Stimulated activated naive CD4-positive, alpha-beta T cell treated with Interleukin-2 at 50 U/mL for 16 hours (primary cell): ENCODE results near the gene EFHC1.

Source experiments
- DNase-seq: peaks from one replicate; lab custom pipeline; 2025; lab: John Stamatoyannopoulos, UW

EFHC1 gene

DNA sequence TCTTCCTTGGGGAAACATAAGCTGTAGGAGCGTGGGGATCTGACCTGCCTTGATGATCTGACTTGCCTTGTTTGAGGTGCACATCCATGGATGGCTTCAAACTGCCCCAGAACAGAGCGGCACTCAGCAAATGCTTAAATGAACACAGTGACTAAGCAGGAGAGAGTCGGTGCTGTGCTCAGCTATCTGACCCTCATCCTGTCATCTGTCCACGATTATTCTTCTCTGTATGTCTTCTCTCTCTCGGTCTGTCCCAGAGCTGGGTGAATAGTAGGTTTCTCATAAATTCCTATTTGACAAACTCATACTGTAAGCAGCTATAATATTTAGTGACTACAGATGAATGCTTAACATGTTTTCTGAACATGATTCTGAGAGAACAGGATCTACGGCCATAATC is 119.5 kb downstream of the EFHC1 start:
- no peak for DNase-seq

- no peak for DNase-seq
Observed at GRCh38 chr6:52540286-52540902, 120.3 kb downstream of the EFHC1 start.

DNA sequence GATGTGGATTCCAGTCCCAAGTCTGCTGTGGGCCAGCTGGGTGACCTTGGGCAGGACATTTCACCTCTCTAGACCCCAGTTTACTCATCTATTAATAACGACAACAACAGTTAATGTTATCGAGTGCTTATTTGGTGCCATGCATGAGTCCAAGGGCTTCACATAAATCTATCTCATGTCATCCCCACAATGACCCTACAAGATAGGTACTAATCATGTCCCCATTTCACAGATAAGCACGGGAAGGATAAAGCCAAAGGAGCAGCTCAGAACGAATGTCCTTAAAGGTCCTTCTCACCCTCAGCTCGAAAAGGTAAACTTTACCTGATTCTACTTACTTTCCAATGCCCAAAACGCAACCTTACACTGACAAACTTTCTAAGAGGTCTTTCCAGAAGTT is 121.0 kb downstream of the EFHC1 start:
- DNase-seq = no peak

- no peak for DNase-seq
Observed at GRCh38 chr6:52543262-52543661, 123.1 kb downstream of the EFHC1 start.

- no peak for DNase-seq
Observed at GRCh38 chr6:52543729-52544601, 123.8 kb downstream of the EFHC1 start.

- DNase-seq = no peak
Observed at GRCh38 chr6:52544602-52545405, 124.7 kb downstream of the EFHC1 start.

- DNase-seq = no peak
Observed at GRCh38 chr6:52545406-52546119, 125.4 kb downstream of the EFHC1 start.

DNA sequence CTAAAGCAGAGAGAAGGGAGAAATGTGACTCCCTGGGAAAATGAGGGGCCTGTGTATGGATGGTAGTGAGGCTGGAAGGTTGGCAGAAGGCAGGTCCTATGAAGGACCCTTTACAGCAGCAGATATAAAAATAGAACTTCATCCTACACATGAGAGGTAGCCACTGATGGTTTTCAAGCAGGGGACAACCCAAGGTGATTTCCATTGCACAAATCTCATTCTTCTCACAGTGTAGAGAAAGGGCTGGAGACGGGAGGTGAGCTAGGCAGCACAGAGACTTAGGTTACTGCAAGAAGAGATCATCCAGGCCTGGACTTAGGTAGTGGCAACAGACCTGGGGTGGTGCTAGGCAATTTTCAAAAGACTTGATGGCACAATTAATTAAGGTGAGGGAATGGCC is 126.0 kb downstream of the EFHC1 start:
- no peak for DNase-seq

DNA sequence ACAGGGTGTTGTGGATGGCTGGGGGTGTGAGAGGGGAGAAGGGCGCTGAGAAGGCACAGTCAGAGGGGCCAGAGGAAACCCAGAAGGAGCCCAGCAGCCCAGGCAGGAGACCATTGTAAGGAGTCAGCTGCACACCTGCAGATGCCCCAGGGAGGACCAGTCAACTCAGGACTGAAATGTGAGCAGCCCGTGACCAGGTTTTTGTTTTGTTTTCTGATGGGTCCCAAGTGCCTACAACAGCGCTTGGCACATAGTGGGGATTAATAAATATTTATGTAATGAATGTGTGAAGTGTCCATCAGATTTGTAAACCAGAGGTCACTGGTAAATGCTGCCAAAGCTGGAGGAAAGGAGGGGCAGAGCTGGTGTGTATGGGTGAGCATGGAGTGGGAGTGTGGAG is 126.5 kb downstream of the EFHC1 start:
- DNase-seq = no peak

DNA sequence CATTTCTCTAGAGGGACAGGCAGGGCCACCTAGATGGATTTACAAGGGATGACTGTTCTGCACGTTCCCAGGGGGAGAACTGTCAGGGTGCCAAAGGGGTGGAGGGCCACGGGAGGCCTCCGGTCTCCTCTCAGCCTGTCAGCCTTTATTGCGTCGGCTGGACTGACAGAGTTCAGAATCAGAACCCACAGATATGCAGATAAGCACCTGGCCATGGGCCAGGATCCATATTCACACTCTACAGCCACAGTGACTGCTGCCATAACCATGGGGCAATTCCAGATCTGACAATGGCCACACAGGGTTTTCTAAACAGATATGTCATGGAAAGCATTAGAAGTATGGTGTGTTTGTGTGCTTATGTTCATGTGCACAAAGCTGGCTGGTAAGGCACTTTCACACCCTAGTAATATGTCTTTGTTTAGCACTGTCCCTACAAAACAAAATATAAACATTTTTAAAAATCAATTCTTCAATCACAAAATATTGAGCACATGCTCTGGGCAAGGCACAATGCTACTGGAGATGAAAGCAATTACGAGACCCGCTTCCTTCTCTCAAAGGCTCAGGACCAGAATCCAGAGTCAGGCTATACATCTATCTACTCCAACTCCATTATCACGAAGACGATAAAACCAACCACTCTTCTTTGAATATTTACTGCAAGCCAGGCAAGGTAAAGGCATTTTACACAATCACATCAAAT is 127.7 kb downstream of the EFHC1 start:
- DNase-seq = no peak

GRCh38 chr6:52548353-52548713 is 128.2 kb downstream of the EFHC1 start:
- no peak for DNase-seq

GRCh38 chr6:52548999-52549398 is 128.9 kb downstream of the EFHC1 start:
- no peak for DNase-seq

- DNase-seq = no peak
Observed at GRCh38 chr6:52549428-52549827, 129.3 kb downstream of the EFHC1 start.

DNA sequence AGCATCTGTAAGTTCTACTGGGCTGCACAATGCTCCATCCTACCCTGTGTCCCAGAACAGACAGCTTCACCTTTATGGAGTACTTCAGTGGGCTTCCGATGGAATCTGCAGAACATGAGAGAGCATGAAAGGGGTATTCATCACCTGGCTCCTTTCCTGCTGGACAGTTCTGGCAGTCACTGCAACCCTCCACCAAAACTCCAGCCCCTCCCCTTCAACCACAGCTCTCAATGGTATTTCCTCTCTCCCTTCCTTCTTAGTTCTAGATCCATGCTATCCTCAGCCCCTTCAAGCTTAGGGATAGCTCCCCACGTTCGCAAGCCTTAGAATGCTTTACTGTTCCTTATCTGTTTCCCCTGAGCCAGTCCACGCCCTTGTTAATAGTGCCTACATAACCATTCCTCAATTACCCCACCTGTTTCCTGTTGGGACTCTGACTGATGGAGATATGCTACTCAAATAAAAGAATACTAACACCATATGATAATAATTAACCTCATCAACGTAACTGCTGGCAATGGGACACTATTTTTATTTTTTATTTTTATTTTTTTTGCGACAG is 130.0 kb downstream of the EFHC1 start:
- no peak for DNase-seq

DNA sequence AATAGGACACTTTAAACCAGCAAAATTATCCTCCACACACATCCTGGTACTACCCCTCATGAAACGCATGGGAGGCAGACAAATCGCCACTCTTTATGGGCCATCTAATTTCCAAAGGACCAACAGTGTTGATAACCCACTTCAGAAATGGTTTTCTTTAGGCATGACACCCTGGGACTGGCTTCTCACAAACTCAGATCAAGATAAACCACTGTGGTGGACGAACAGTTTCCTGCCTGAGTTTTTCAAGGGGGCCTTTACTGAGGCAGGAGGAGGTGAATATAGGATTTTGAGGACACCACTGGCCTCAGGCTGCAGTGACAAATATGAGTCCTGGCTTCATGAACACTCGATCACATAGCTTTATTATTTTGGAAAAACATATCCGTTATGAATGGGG is 130.7 kb downstream of the EFHC1 start:
- no peak for DNase-seq

DNA sequence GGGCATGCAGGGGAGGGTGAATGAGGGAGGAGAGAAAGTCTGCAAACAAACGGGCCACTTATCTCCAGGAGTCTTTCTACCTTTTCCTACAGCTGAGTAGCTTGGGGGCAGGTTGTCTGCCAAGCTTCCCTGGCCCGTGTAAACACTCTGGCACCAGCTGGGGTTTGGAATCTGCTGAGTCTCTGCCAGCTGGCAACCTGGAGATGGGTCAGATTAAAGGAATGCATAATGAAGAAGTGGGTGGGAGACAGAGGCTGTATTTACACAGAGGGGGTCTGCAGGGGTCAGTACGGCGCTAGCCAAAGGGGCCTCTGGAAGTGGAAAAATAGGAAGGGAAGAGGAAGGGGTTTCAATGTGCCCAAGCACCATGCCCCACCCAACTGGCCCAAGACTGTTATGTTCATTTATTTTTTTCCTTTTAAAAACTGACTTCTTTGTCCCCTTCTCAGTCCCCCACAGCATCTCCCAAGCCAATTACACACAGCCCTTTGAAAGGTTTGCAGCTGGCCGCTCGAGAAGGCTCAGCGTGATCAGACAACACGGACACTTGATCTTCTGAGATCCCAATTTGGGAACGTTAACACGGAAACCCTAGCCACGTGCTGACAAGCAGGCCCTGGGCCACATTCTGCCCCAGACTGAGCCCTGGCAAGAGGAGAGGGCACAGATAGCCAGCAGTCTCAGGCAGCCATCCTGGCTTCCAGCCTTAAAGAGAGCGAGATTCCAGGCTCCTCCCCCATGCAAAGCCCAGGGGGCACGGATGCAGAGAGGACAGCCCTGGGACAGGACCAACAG is 131.5 kb downstream of the EFHC1 start:
- DNase-seq = no peak

DNA sequence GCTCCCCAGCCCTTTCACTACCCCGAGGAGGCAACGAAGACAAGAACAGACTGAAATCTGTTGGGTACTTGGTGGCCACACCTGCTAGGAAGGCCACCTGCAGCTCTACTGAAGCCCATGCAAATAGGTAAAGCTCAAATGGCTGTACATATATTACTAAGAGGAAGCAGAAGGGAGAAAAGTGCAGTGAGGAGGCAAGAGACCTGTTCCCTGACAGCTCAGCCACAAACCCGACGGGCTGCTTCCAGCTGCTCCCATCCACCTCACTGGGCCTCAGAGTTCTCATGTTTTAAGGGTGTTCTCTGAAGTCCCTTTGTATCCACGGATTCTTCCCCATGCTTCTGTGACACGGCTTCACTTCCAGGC is 132.1 kb downstream of the EFHC1 start:
- no peak for DNase-seq

DNA sequence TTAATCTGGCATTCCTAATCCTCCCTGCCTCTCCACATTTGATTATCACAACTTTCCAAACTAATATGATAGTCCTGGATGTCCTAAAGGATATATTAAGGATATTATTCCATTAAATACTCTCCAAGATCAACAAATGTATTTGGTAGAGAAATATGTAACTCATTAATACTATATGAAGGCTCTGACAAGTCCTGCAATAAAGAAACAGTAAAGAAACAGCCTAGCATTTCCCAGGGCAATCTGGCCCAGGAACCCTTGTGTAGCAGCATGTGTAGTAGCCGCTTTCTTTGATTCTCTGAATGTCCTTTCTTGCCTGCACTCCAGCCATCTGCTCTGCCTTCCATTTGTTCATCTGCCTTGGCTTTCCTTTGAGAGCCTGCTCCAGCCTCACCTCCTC is 133.0 kb downstream of the EFHC1 start:
- no peak for DNase-seq

DNA sequence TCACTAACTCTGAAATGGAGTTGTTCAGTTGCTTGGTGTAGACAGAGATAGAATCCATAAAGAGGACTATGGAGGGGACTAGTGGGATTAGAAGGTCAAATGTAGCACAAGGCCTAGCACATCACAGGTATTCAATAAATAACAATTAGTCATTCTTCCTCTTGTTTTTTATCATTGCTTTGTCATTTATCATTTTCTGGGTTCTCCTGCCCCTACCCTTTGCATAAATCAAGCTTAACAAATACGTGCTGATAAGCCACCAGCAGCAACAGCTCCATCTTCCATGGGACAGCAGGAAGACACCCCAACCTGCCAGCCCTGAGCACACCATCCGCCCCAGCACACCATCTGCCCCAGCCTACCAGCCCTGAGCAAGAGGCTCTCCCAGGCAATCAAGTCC is 133.6 kb downstream of the EFHC1 start:
- DNase-seq = no peak

- no peak for DNase-seq
Observed at GRCh38 chr6:52554684-52555280, 134.6 kb downstream of the EFHC1 start.
